ENCODE data around the gene GINS1. TPM values are rescaled to one million over a fixed set of nuclear protein-coding genes. Genes with fewer than 3 reads are reported as not detected.
A peak's percentile ranks its signal among the peaks of the same experiment; 100 is the strongest.

The GINS1 gene
- total and polyA plus RNA-seq, 2 of the 13 experiments (the other 11 are each of a cell fraction or from before 2014, with no cell fraction given), result 14.6 to 59.9 TPM

- no peaks in the 10 kb centered on the region for H4K20me1 ChIP-seq (ENCODE audit: insufficient read depth, low read length)
- no peaks in the 10 kb centered on the region for H3K27me3 ChIP-seq (ENCODE audit: control insufficient read depth in 1 of 2, insufficient read depth in 2 of 2, low read length in 2 of 2)
- FAIRE-seq (no peak), ATAC-seq (no peak), DNase-seq (ENCODE audit: low spot score) (no peak)
- no peak overlapping the region for H3K9ac ChIP-seq (ENCODE audit: insufficient read depth, low read depth, low read length)
- ChIA-PET CTCF (ENCODE audit: low intra/inter-chr PET ratio, low total read pairs) (no interaction called here), POLR2A (no interaction called here)
- no peaks in the 10 kb centered on the region for H3K79me2 ChIP-seq (ENCODE audit: insufficient read depth, low read length)
- H3K4me2 ChIP-seq (ENCODE audit: low read depth, low read length), result no peak overlapping the region
- 55% methylated on average over 6 of the region's 6 CpGs for WGBS (ENCODE audit: low lambda C conversion rate)
- H3K4me1 ChIP-seq (ENCODE audit: insufficient read depth, low read length), result peaks cover 47% of the 10 kb centered on the region
- no peaks in the 10 kb centered on the region for H3K9me3 ChIP-seq (ENCODE audit: low read length)
- in situ Hi-C loops (cut with HindIII; ENCODE audit: extremely low pct_ligation_motif_present, low pct_unique_long_range_greater_than_20kb) (loop anchor here (5.0 kb wide), 1 partner anchor 98 kb away; no protein-coding TSS in a partner anchor), intact Hi-C loops (cut with micrococcal nuclease; ENCODE audit: unreplicated experiment) (loop anchor here (10.0 kb wide), 2 partner anchors 100 to 400 kb away; partner anchors contain the start of gene APMAP)
- TF ChIP-seq NFYB (CRISPR knock-in tag; IDR thresholded peaks at IDR 0.05), result 0 out of 2 replicates have a peak, but pooled peaks have one; percentile 3
- TF ChIP-seq MTA3 (CRISPR knock-in tag; IDR thresholded peaks at IDR 0.05), result no peak
- H2AFZ ChIP-seq (ENCODE audit: low read length), result no peak overlapping the region
- H3K27ac ChIP-seq (ENCODE audit: extremely low read length, insufficient read depth, low read length), result no peak overlapping the region
- no peaks in the 10 kb centered on the region for H3K36me3 ChIP-seq (replicated peaks in 1 of 2; ENCODE audit: control insufficient read depth in 1 of 2, insufficient read depth in 2 of 2, low read length in 2 of 2)
- BruUV-seq (replicated peaks), result no TSS peak
- H3K4me3 ChIP-seq (replicated peaks in 1 of 3; ENCODE audit: insufficient read depth in 1 of 3, low read depth in 2 of 3, low read length in 3 of 3), result no peak overlapping the region
These were observed 12.5 kb upstream of the GINS1 start for GRCh38 chr20:25394996-25395395.

DNA sequence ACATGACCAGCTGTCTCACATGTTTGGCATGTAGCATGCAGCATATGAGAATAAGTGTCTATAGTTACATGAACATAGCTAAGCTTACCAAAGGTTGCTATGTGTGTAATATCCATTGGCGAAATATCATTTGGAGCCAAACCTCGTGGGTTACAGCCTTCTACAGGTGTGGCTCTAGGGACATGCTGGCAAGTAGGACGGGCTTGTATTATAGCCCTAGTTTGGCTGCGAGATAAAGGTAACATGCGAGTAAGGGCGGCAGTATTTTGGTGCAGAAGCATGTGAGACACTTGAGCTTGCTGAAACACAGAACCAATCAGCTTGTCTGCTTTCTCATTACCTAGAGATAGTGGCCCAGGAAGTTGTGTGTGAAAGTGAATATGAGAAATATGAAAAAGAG lies 10.4 kb upstream of the GINS1 start:
- no peaks in the 10 kb centered on the region for H3K36me3 ChIP-seq (replicated peaks in 1 of 2; ENCODE audit: control insufficient read depth in 1 of 2, insufficient read depth in 2 of 2, low read length in 2 of 2)
- DNase-seq (ENCODE audit: low spot score) (no peak), FAIRE-seq (no peak), ATAC-seq (no peak)
- no peak overlapping the region for H3K4me3 ChIP-seq (replicated peaks in 1 of 3; ENCODE audit: insufficient read depth in 1 of 3, low read depth in 2 of 3, low read length in 3 of 3)
- peaks cover 58% of the 10 kb centered on the region for H3K4me1 ChIP-seq (ENCODE audit: insufficient read depth, low read length)
- H2AFZ ChIP-seq (ENCODE audit: low read length), result no peak overlapping the region
- CTCF ChIA-PET (ENCODE audit: low intra/inter-chr PET ratio, low total read pairs), result interaction anchor here (3.7 to 5.0 kb wide), 2 partner anchors 59 to 102 kb away, joined by 45 to 157 read pairs; no protein-coding TSS in a partner anchor
- H3K9me3 ChIP-seq (ENCODE audit: low read length), result peaks cover 8% of the 10 kb centered on the region
- in situ Hi-C loops (cut with HindIII; ENCODE audit: extremely low pct_ligation_motif_present, low pct_unique_long_range_greater_than_20kb), result loop anchor here (5.0 kb wide), 1 partner anchor 100 kb away; no protein-coding TSS in a partner anchor
- no peak overlapping the region for H3K4me2 ChIP-seq (ENCODE audit: low read depth, low read length)
- no peak for TF ChIP-seq SAP130 (CRISPR knock-in tag; IDR thresholded peaks at IDR 0.05; ENCODE audit: low read depth)
- no peak for TF ChIP-seq HDAC6 (IDR thresholded peaks at IDR 0.05; ENCODE audit: low read depth, low read length)
- TF ChIP-seq MAF1 (CRISPR knock-in tag; IDR thresholded peaks at IDR 0.05; ENCODE audit: borderline replicate concordance), result no peak
- no peak for TF ChIP-seq NFE2 (CRISPR knock-in tag; IDR thresholded peaks at IDR 0.05)
- TF ChIP-seq, protein P1, sequence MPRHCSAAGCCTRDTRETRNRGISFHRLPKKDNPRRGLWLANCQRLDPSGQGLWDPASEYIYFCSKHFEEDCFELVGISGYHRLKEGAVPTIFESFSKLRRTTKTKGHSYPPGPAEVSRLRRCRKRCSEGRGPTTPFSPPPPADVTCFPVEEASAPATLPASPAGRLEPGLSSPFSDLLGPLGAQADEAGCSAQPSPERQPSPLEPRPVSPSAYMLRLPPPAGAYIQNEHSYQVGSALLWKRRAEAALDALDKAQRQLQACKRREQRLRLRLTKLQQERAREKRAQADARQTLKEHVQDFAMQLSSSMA (CRISPR knock-in tag; IDR thresholded peaks at IDR 0.05), result no peak
- no peak for TF ChIP-seq BRD4 (CRISPR knock-in tag; IDR thresholded peaks at IDR 0.05)
- TF ChIP-seq, protein P2, sequence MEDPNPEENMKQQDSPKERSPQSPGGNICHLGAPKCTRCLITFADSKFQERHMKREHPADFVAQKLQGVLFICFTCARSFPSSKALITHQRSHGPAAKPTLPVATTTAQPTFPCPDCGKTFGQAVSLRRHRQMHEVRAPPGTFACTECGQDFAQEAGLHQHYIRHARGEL (CRISPR knock-in tag; IDR thresholded peaks at IDR 0.05), result no peak
- TF ChIP-seq MAFG (CRISPR knock-in tag; IDR thresholded peaks at IDR 0.05), result no peak
- no peak for TF ChIP-seq ZIK1 (CRISPR knock-in tag; IDR thresholded peaks at IDR 0.05; ENCODE audit: borderline replicate concordance, low read depth)
- TF ChIP-seq MXD4 (CRISPR knock-in tag; IDR thresholded peaks at IDR 0.05), result no peak
- no peak for TF ChIP-seq CREM (IDR thresholded peaks at IDR 0.05)
- no peak for TF ChIP-seq CREM (CRISPR knock-in tag; IDR thresholded peaks at IDR 0.05)
- TF ChIP-seq HDAC1 (CRISPR knock-in tag; IDR thresholded peaks at IDR 0.05), result no peak
- TF ChIP-seq FOXA1 (IDR thresholded peaks at IDR 0.05), result no peak
- TF ChIP-seq FOXA1 (CRISPR knock-in tag; IDR thresholded peaks at IDR 0.05), result no peak
- no peak for TF ChIP-seq ZNF225 (CRISPR knock-in tag; IDR thresholded peaks at IDR 0.05)
- 77% methylated on average over 6 of the region's 6 CpGs for WGBS (ENCODE audit: low lambda C conversion rate)
- no peak overlapping the region for H3K27ac ChIP-seq (ENCODE audit: extremely low read length, insufficient read depth, low read length)
- intact Hi-C loops (cut with micrococcal nuclease; ENCODE audit: unreplicated experiment), result loop anchor here (10.0 kb wide), 2 partner anchors 102 to 402 kb away; partner anchors contain the start of gene APMAP
- POLR2A ChIA-PET, result interaction anchor here (2.5 to 5.3 kb wide), 2 partner anchors 10 to 59 kb away, joined by 25 to 38 read pairs; partner anchors contain the start of gene GINS1
- H3K9ac ChIP-seq (ENCODE audit: insufficient read depth, low read depth, low read length), result no peak overlapping the region
- no peaks in the 10 kb centered on the region for H3K27me3 ChIP-seq (ENCODE audit: control insufficient read depth in 1 of 2, insufficient read depth in 2 of 2, low read length in 2 of 2)
- H4K20me1 ChIP-seq (ENCODE audit: insufficient read depth, low read length), result no peaks in the 10 kb centered on the region
- no peaks in the 10 kb centered on the region for H3K79me2 ChIP-seq (ENCODE audit: insufficient read depth, low read length)
- BruUV-seq (replicated peaks), result no TSS peak

Data from HepG2 (cell line).